IMR-90 (cell line): Measurements from ENCODE around the gene PCP2. TPM values are rescaled to one million over a fixed set of nuclear protein-coding genes. Genes with fewer than 3 reads are reported as not detected.

Source experiments
- ATAC-seq: fragments of 200-7000 bp; cut with Tn5 transposase; 2 replicates; pipeline ENCODE4 v1.9.1; 2020; ENCODE audit warnings: low read depth, mild to moderate bottlenecking, moderate library complexity
- BruUV-seq: library from RNA; stranded (reverse); fragments of 400-500 nt; replicated peaks from 2 replicates; lab custom pipeline; 2021; lab: Mats Ljungman, UMichigan
- CTCF ChIA-PET: fragments of 300-600 bp; formaldehyde crosslinking; extraction: SDS; loops from one replicate; lab custom pipeline; 2021; ENCODE audit warnings: antibody characterized with exemption; lab: Yijun Ruan, JAX
- POLR2A ChIA-PET: fragments of 300-600 bp; sonication (Branson Sonifier 250); formaldehyde crosslinking; loops from one replicate; lab custom pipeline; 2022; ENCODE audit warnings: antibody characterized with exemption; ENCODE audit not compliant: unreplicated experiment; lab: Charles Lee
- DNase-seq: peaks from one replicate; pipeline ENCODE4 v3.0.0; 2013
- H2AFZ ChIP-seq: replicated peaks from 2 replicates; pipeline ENCODE3; 2013; ENCODE audit warnings: low read length, mild to moderate bottlenecking; ENCODE audit not compliant: poor library complexity
- H2AK5ac ChIP-seq: 2 replicates; pipeline ENCODE4 v1.6.1; 2013; ENCODE audit warnings: low read depth, low read length, inconsistent platforms
- H2AK9ac ChIP-seq: replicated peaks from 2 replicates; pipeline ENCODE3; 2013; ENCODE audit warnings: mild to moderate bottlenecking, low read depth, low read length, moderate library complexity; ENCODE audit not compliant: poor library complexity
- H2BK120ac ChIP-seq: 2 replicates; pipeline ENCODE4 v1.6.1; 2013; ENCODE audit warnings: low read depth, low read length, inconsistent platforms
- H2BK15ac ChIP-seq: 3 replicates; pipeline ENCODE4 v1.6.1; 2013; ENCODE audit warnings: low read depth, low read length, inconsistent platforms
- H2BK20ac ChIP-seq: 2 replicates; pipeline ENCODE4 v1.6.1; 2013; ENCODE audit warnings: low read depth, mild to moderate bottlenecking, inconsistent platforms, low read length, moderate library complexity
- H2BK5ac ChIP-seq: 2 replicates; pipeline ENCODE4 v1.6.1; 2013; ENCODE audit warnings: mild to moderate bottlenecking, low read depth, low read length, inconsistent platforms; ENCODE audit not compliant: poor library complexity, severe bottlenecking
- H3K14ac ChIP-seq: replicated peaks from 2 replicates; pipeline ENCODE4 v1.6.1; 2013; ENCODE audit warnings: low read depth, low read length, inconsistent platforms
- H3K18ac ChIP-seq: 2 replicates; pipeline ENCODE4 v1.6.1; 2013; ENCODE audit warnings: low read depth, low read length, control low read depth
- H3K23ac ChIP-seq: 2 replicates; pipeline ENCODE4 v1.6.1; 2013; ENCODE audit warnings: low read depth, low read length, inconsistent platforms
- H3K27ac ChIP-seq: 2 replicates; pipeline ENCODE4 v1.5.1; 2013; ENCODE audit warnings: mild to moderate bottlenecking, control low read depth, low read length; ENCODE audit not compliant: insufficient read depth
- H3K27me3 ChIP-seq: 2 replicates; pipeline ENCODE4 v1.6.1; 2013; ENCODE audit warnings: low read length; ENCODE audit not compliant: control insufficient read depth, insufficient read depth
- H3K36me3 ChIP-seq: 2 replicates; pipeline ENCODE4 v1.6.1; 2013; ENCODE audit warnings: low read length, mixed read lengths; ENCODE audit not compliant: control insufficient read depth, insufficient read depth
- H3K4ac ChIP-seq: 2 replicates; pipeline ENCODE4 v1.6.1; 2013; ENCODE audit warnings: low read depth, low read length, inconsistent platforms
- H3K4me1 ChIP-seq: 2 replicates; pipeline ENCODE4 v1.6.1; 2013; ENCODE audit warnings: low read length, mixed read lengths; ENCODE audit not compliant: control insufficient read depth, insufficient read depth
- H3K4me2 ChIP-seq: 2 replicates; pipeline ENCODE4 v1.6.1; 2013; ENCODE audit warnings: low read depth, mild to moderate bottlenecking, control low read depth, low read length, moderate library complexity
- H3K4me3 ChIP-seq: 2 replicates; pipeline ENCODE4 v1.5.1; 2013; ENCODE audit warnings: low read depth, mild to moderate bottlenecking, control low read depth, low read length, moderate library complexity; ENCODE audit not compliant: insufficient read depth
- H3K56ac ChIP-seq: 2 replicates; pipeline ENCODE4 v1.6.1; 2013; ENCODE audit warnings: low read length, inconsistent platforms; ENCODE audit not compliant: insufficient read depth; ENCODE audit errors: extremely low read depth
- H3K79me1 ChIP-seq, 2 experiments: 2 replicates each; pipeline ENCODE4 v1.6.1; 2013; ENCODE audit warnings: low read length in 2 of 2, inconsistent platforms in 1 of 2, low read depth in 1 of 2
- H3K9ac ChIP-seq: 2 replicates; pipeline ENCODE4 v1.6.1; 2013; ENCODE audit warnings: low read depth, low read length, control low read depth
- H3K9me1 ChIP-seq: 2 replicates; pipeline ENCODE4 v1.6.1; 2013; ENCODE audit warnings: low read length, inconsistent platforms; ENCODE audit not compliant: insufficient read depth
- H3K9me3 ChIP-seq: 2 replicates; pipeline ENCODE4 v1.6.1; 2013; ENCODE audit warnings: low read length; ENCODE audit not compliant: control insufficient read depth, insufficient read depth
- H4K20me1 ChIP-seq: 2 replicates; pipeline ENCODE4 v1.6.1; 2013; ENCODE audit warnings: low read length, inconsistent platforms; ENCODE audit not compliant: insufficient read depth
- H4K5ac ChIP-seq: 2 replicates; pipeline ENCODE4 v1.6.1; 2013; ENCODE audit warnings: mild to moderate bottlenecking, low read depth, low read length, control low read depth
- H4K8ac ChIP-seq, 2 experiments: 2 replicates each; pipeline ENCODE4 v1.6.1; 2013; ENCODE audit warnings: low read depth in 2 of 2, low read length in 2 of 2, control low read depth in 1 of 2, inconsistent platforms in 1 of 2
- H4K91ac ChIP-seq: 2 replicates; pipeline ENCODE4 v1.6.1; 2013; ENCODE audit warnings: low read depth, low read length, inconsistent platforms; ENCODE audit not compliant: insufficient read depth
- BHLHE40 ChIP-seq: fragments of 150-350 bp; IDR thresholded peaks from 2 replicates; pipeline ENCODE4 v1.6.1; 2016; ENCODE audit warnings: mild to moderate bottlenecking, low read depth, low read length
- CEBPB ChIP-seq: IDR thresholded peaks from 2 replicates; pipeline ENCODE4 v1.6.1; 2012; ENCODE audit warnings: low read depth, low read length, improper control_type of control experiment
- CHD1 ChIP-seq: IDR thresholded peaks from 2 replicates; pipeline ENCODE4 v1.6.1; 2012; ENCODE audit warnings: low read depth, low read length, improper control_type of control experiment
- CTCF ChIP-seq: conservative IDR thresholded peaks from 2 replicates; pipeline ENCODE4 v1.5.1; 2012; ENCODE audit warnings: mild to moderate bottlenecking, low read depth, low read length, improper control_type of control experiment
- ELK1 ChIP-seq: fragments of 150-350 bp; IDR thresholded peaks from 2 replicates; pipeline ENCODE4 v1.6.1; 2016; ENCODE audit warnings: low read depth, mild to moderate bottlenecking, low read length, moderate library complexity, borderline replicate concordance
- FOS ChIP-seq: fragments of 150-350 bp; IDR thresholded peaks from 2 replicates; pipeline ENCODE4 v1.6.1; 2016; ENCODE audit warnings: low read depth, low read length
- MAFK ChIP-seq: IDR thresholded peaks from 2 replicates; pipeline ENCODE4 v1.6.1; 2012; ENCODE audit warnings: low read depth, low read length, improper control_type of control experiment
- MAZ ChIP-seq: IDR thresholded peaks from 2 replicates; pipeline ENCODE4 v1.6.1; 2012; ENCODE audit warnings: low read depth, mild to moderate bottlenecking, low read length, improper control_type of control experiment, moderate library complexity, borderline replicate concordance
- MXI1 ChIP-seq: IDR thresholded peaks from 2 replicates; pipeline ENCODE4 v1.6.1; 2012; ENCODE audit warnings: low read depth, mild to moderate bottlenecking, low read length, moderate library complexity, borderline replicate concordance
- NFE2L2 ChIP-seq: fragments of 150-350 bp; IDR thresholded peaks from 2 replicates; pipeline ENCODE4 v1.6.1; 2016; ENCODE audit warnings: low read depth, mild to moderate bottlenecking, low read length
- POLR2A ChIP-seq: IDR thresholded peaks from 2 replicates; pipeline ENCODE4 v1.6.1; 2012; ENCODE audit warnings: mild to moderate bottlenecking, low read depth, low read length
- RAD21 ChIP-seq: IDR thresholded peaks from 2 replicates; pipeline ENCODE4 v1.6.1; 2012; ENCODE audit warnings: low read length, improper control_type of control experiment
- RCOR1 ChIP-seq: IDR thresholded peaks from 2 replicates; pipeline ENCODE4 v1.6.1; 2012; ENCODE audit warnings: mild to moderate bottlenecking, low read length, improper control_type of control experiment; ENCODE audit not compliant: insufficient replicate concordance
- RFX5 ChIP-seq: IDR thresholded peaks from 2 replicates; pipeline ENCODE4 v1.8.0; 2012; ENCODE audit warnings: low read depth, mild to moderate bottlenecking, low read length, moderate library complexity
- SMC3 ChIP-seq: fragments of 150-350 bp; IDR thresholded peaks from 2 replicates; pipeline ENCODE4 v1.6.1; 2016; ENCODE audit warnings: low read depth, mild to moderate bottlenecking, antibody characterized with exemption, low read length, moderate library complexity
- USF2 ChIP-seq: fragments of 150-350 bp; IDR thresholded peaks from 2 replicates; pipeline ENCODE4 v1.6.1; 2017; ENCODE audit warnings: mild to moderate bottlenecking, antibody characterized with exemption, low read length, low read depth
- WGBS, 2 experiments: methylation state at CpG; one replicate each; pipeline versions ENCODE4 v1.1.5 to v1.1.7; 2013; ENCODE audit warnings: missing lambda C conversion rate in 2 of 2; ENCODE audit not compliant: insufficient read length in 1 of 2; ENCODE audit errors: extremely low coverage in 2 of 2; 5-methylcytosine and 5-hydroxymethylcytosine counted together
- dilution Hi-C: fragments of 300-500 bp; cut with HindIII; formaldehyde crosslinking; loops from one replicate; pipeline ENCODE4 v1.14.3; 2018; ENCODE audit warnings: low sequenced_read_pairs; ENCODE audit not compliant: unreplicated experiment
- in situ Hi-C: fragments of 300-500 bp; cut with MboI; formaldehyde crosslinking; loops from 3 replicates; pipeline ENCODE4 v1.14.3; 2019; ENCODE audit warnings: low sequenced_read_pairs, inconsistent platforms, mixed read lengths
- intact Hi-C: fragments of 100-400 bp; cut with micrococcal nuclease; formaldehyde crosslinking; loops from 2 replicates; pipeline ENCODE4 v1.10.0; 2022
- polyA plus RNA-seq, 3 experiments: library from polyadenylated mRNA; depleted of rRNA; stranded (reverse); fragments of >200 nt; gene quantifications; 2 replicates each; pipeline ENCODE4 v1.2.3, GENCODE V29; 2012; ENCODE audit warnings: low replicate concordance in 1 of 3
- total RNA-seq: library from RNA; depleted of rRNA; stranded (reverse); fragments of >200 nt; gene quantifications from 2 replicates; pipeline ENCODE4 v1.2.3, GENCODE V29; 2012

The PCP2 gene
- total and polyA plus RNA-seq, 2 of the 4 experiments (the other 2 are of a cell fraction), result not detected

- no peak overlapping the region for H4K8ac ChIP-seq
- H3K4me3 ChIP-seq, result no peak overlapping the region
- H4K5ac ChIP-seq, result no peak overlapping the region
- dilution Hi-C loops (no loop called here), intact Hi-C loops (no loop called here), in situ Hi-C loops (no loop called here)
- H3K4me2 ChIP-seq, result no peak overlapping the region
- no peaks in the 10 kb centered on the region for H3K4me1 ChIP-seq
- no peak overlapping the region for H3K56ac ChIP-seq
- no peak overlapping the region for H2AK9ac ChIP-seq
- no peaks in the 10 kb centered on the region for H3K9me3 ChIP-seq
- DNase-seq (no peak), ATAC-seq (no peak)
- ChIA-PET POLR2A (interaction anchor here (0.6 kb wide), 1 partner anchor 11 kb away, joined by 3 read pairs; no protein-coding TSS in a partner anchor), CTCF (no interaction called here)
- no peak overlapping the region for H3K14ac ChIP-seq
- no peak overlapping the region for H3K27ac ChIP-seq
- no peaks in the 10 kb centered on the region for H4K20me1 ChIP-seq
- no peak for TF ChIP-seq CHD1
- TF ChIP-seq POLR2A, result no peak
- no peak for TF ChIP-seq USF2
- TF ChIP-seq FOS, result no peak
- TF ChIP-seq RAD21, result no peak
- no peak for TF ChIP-seq CTCF
- TF ChIP-seq CEBPB, result no peak
- TF ChIP-seq MAZ, result no peak
- TF ChIP-seq RCOR1, result no peak
- no peak for TF ChIP-seq BHLHE40
- no peak for TF ChIP-seq MAFK
- TF ChIP-seq MXI1, result no peak
- TF ChIP-seq RFX5, result no peak
- TF ChIP-seq SMC3, result no peak
- no peak for TF ChIP-seq ELK1
- no peak for TF ChIP-seq NFE2L2
- WGBS, 2 experiments, result no CpG with 5 or more reads among the region's 11 CpGs
- no peak overlapping the region for H2BK120ac ChIP-seq
- no peak overlapping the region for H3K9ac ChIP-seq
- no peak overlapping the region for H2BK5ac ChIP-seq
- no peak overlapping the region for H2BK15ac ChIP-seq
- no peaks in the 10 kb centered on the region for H3K9me1 ChIP-seq
- BruUV-seq, result no TSS peak
- H4K91ac ChIP-seq, result no peak overlapping the region
- H3K23ac ChIP-seq, result no peak overlapping the region
- H2BK20ac ChIP-seq, result no peak overlapping the region
- H3K27me3 ChIP-seq, result peaks cover 9% of the 10 kb centered on the region; the same call in 1 of the 2 replicates
- no peaks in the 10 kb centered on the region for H3K79me1 ChIP-seq
- no peak overlapping the region for H2AK5ac ChIP-seq
- H3K4ac ChIP-seq, result no peak overlapping the region
- no peaks in the 10 kb centered on the region for H3K36me3 ChIP-seq
- H3K18ac ChIP-seq, result no peak overlapping the region
- H2AFZ ChIP-seq, result no peak overlapping the region
These were observed 30.5 kb downstream of the PCP2 start for GRCh38 chr19:7602935-7603497.
